NCI-H510A (cell line): ENCODE results near the gene ALPG.
"Not testable (repeated sequence)": the region's sequence is repeated elsewhere in the genome, so short reads cannot be mapped to it uniquely, and the experiment has no call there.

Experiments
- DNase-seq: peaks from one replicate; lab custom pipeline; 2025; lab: John Stamatoyannopoulos, UW

The ALPG gene

GRCh38 chr2:232377319-232377718, 29.3 kb upstream of the ALPG start:
- DNase-seq, result no peak

- no peak for DNase-seq
Observed at GRCh38 chr2:232377841-232378734, 28.6 kb upstream of the ALPG start.

- not testable (repeated sequence) for DNase-seq
Observed at GRCh38 chr2:232378735-232379151, 27.9 kb upstream of the ALPG start, which contains the start of gene ALPP. Gene ALPP, plus strand, starts transcription at chr2:232378751. Its CDS starts 52 bp downstream, at chr2:232378803.

DNA sequence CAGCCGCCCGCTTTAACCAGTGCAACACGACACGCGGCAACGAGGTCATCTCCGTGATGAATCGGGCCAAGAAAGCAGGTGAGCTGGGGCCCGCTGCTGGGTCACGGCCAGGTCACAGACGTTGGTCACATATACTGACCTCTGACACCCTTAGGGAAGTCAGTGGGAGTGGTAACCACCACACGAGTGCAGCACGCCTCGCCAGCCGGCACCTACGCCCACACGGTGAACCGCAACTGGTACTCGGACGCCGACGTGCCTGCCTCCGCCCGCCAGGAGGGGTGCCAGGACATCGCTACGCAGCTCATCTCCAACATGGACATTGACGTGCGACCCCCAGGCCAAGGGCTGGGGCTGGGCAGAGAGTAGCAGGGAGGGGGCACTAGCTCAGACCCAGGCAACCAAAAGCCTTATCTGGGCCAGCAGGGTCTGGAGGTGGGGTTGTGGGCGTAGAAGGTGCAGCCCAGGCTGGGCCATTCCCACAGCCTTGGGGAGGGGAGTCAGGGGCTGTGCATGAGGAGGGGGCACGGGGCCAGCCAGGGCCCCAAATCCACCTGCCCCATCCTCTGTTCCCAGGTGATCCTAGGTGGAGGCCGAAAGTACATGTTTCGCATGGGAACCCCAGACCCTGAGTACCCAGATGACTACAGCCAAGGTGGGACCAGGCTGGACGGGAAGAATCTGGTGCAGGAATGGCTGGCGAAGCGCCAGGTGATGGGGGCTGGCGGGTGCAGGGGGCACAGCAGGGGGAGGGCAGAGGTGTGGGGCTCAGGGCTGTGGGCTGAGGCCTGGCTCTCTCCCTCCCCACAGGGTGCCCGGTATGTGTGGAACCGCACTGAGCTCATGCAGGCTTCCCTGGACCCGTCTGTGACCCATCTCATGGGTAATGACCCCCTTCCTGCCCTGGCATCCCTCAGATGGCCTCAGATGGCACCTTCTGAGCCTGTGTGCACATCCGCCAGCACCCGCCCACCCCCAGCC, 26.7 kb upstream of the ALPG start:
- DNase-seq, result not testable (repeated sequence)

DNA sequence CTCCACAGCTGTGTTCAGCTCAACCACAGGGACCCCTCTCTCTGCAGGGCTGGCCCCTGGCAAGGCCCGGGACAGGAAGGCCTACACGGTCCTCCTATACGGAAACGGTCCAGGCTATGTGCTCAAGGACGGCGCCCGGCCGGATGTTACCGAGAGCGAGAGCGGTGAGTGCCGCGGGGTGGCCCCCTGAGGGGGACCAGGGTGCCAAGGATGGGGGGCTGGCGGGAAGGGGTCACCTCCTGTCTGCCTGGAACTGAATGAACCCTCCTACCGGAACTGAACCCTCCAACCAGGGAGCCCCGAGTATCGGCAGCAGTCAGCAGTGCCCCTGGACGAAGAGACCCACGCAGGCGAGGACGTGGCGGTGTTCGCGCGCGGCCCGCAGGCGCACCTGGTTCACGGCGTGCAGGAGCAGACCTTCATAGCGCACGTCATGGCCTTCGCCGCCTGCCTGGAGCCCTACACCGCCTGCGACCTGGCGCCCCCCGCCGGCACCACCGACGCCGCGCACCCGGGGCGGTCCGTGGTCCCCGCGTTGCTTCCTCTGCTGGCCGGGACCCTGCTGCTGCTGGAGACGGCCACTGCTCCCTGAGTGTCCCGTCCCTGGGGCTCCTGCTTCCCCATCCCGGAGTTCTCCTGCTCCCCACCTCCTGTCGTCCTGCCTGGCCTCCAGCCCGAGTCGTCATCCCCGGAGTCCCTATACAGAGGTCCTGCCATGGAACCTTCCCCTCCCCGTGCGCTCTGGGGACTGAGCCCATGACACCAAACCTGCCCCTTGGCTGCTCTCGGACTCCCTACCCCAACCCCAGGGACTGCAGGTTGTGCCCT, 25.2 kb upstream of the ALPG start:
- not testable (repeated sequence) for DNase-seq

DNA sequence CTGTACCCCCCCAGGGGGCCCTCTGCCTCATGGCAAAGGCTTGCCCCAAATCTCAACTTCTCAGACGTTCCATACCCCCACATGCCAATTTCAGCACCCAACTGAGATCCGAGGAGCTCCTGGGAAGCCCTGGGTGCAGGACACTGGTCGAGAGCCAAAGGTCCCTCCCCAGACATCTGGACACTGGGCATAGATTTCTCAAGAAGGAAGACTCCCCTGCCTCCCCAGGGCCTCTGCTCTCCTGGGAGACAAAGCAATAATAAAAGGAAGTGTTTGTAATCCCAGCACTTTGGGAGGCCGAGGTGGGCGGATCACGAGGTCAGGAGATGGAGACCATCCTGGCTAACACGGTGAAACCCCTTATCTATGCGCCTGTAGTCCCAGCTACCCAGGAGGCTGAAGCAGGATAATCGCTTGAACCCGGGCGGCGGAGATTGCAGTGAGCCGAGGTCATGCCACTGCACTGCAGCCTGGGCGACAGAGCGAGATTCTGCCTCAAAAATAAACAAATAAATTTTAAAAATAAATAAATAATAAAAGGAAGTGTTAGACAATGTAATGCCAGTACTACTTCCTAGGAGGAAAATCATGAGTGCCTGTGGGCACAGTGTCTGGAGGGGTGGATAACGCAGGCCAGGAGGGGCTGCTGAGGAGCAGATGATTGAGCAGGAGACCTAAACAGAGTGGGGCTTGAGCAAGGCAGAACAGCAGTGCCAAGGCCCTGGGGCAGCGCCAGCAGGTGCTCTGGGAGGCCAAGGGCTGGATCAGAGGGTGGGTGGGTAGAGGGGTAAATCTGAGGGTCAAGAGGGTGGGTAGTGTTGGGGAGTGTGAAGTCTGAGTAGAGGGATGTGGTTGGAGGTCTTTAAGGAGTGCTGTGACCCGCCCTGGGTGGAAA, 24.1 kb upstream of the ALPG start:
- DNase-seq, result no peak

DNA sequence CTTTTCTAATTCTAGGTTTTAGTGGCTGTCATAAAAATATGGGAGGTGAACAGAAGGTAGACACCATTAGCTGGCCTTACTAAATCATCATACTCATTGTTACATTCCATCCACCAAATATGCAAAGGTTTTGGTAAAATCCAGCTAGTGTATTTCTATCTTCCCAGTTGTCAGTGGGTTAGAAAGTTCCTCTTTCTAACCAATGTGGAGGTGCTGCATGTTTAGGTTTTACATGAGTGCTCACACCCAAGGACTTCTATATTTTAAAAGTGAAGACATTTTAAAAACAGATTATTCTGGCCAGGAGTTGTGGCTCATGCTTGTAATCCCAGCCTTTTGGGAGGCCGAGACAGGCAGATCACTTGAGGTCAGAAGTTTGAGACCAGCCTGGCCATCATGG, 22.2 kb upstream of the ALPG start:
- DNase-seq, result no peak

DNA sequence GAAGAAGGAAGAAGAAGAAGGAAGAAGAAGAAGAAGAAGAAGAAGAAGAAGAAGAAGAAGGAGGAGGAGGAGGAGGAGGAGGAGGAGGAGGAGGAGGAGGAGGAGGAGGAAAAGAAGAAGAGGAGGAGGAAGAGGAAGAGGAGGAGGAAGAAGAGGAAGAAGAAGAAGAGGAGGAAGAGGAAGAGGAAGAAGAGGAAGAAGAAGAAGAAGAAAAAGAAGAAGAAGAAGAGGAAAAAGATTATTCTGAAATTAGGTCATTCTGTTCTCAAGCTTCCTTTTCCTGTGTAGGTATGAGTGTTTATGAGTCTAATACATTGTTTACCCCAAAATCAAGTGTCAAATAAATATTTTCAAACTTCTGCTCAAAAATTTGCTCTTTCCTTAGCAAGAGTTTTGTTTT, 21.6 kb upstream of the ALPG start:
- not testable (repeated sequence) for DNase-seq

- no peak for DNase-seq
Observed at GRCh38 chr2:232385660-232386489, 20.8 kb upstream of the ALPG start.

- DNase-seq, result no peak
Observed at GRCh38 chr2:232386490-232386739, 20.2 kb upstream of the ALPG start.

DNA sequence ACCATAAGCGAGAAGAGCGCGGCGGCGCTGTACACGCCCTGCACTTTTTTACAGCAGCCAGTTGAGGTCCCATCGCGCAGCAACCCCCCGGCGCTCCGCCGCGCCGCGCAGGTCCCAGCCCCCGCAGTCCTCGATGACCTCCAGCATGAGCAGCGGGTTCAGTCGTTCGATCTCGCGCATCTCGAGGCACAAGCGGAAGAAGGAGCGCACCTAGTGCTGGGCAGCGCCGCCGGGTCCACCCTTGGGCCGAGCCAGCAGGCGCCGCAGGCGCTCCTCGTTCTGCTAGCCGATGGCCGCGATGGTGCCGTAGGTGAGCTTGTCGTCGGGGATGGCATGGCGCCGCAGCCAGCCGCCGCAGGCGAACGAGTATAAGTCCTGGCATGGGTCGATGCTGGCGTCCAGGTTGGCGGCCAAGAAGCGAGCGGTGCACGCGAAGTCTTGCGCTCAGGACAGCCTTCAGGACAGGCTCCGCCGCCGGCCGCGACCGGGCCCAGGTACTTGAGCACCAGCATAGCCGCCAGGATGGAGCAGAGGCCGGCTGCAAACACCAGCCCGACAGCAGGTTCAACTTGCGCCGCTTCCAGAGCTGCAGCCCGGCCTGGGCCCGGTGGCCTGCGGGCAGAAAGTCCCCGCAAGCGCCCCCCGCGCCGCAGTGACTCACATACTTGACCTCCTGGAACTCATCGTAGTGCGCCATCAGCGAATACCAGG, 19.7 kb upstream of the ALPG start:
- no peak for DNase-seq

- no peak for DNase-seq
Observed at GRCh38 chr2:232387451-232388171, 19.0 kb upstream of the ALPG start.

GRCh38 chr2:232388324-232388891, 18.2 kb upstream of the ALPG start:
- DNase-seq, result no peak

DNA sequence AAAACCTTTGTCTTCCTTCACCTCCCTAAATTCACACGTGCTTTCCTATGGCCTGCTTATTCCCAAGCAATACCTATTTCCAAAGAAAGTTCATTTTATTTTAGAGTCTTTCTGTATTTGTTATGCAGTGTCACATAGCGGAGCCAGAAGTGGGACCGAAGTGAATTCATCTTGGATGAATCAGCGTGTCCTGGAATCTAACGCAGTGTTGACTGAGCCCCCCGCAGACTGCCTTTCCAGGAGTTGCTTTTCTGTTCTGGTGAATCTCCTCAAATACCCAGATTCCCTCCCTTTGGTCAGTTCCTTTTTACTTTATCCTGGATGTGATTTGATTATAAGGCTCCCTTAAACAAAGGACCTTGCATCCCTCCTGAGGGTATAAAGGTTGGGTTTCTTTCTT, 17.3 kb upstream of the ALPG start:
- DNase-seq, result no peak

DNA sequence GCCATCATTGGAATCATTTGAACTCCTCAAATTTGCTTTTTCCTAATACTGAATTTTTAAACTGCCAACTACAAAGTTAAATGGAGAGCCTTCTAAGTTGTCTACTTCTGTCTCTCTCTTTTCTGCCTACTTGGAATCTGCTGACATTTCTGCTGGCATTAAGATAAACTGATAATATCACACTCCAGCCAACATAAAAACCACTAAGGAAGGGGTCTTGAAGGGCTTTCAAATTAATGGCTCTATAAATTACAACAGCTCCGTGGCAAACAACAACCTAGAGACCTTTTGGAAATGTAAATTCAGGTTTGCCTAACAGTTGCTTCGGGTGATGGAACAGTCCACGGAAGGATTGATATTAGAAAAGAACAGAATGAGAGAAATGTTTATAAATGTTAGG, 16.0 kb upstream of the ALPG start:
- no peak for DNase-seq

- DNase-seq, result no peak
Observed at GRCh38 chr2:232393556-232393955, 13.1 kb upstream of the ALPG start.

DNA sequence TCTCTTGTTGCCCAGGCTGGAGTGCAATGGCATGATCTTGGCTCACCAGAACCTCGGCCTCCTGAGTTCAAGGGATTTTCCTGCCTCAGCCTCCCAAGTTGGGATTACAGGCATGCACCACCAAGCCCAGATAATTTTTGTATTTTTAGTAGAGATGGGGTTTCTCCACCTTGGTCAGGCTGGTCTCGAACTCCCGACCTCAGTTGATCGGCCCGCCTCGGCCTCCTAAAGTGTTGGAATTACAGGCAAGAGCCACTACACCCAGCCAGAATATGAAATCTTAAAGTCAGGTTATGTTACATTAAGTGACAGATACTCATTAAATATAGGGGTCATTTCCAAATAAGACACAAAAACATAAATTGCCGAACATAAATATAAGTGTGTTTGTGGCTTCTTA, 12.2 kb upstream of the ALPG start:
- not testable (repeated sequence) for DNase-seq

DNA sequence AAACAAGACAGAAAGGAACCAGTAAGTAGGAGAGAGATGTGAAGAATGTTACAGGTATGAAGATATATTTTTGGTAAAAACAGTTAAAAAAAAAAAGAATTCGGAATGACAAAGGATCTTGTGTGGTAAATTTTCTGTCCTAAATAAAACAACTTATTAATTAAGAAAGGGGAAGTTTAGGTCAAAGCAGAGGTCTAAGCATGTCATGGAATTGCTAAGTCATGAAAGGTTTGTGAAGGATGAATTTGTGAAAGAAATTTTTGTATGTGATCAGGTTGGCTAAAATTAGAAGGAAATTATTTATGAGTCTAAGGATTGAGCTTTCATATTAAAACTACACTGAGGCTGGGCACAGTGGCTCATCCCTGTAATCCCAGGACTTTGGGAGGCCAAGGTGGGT, 11.1 kb upstream of the ALPG start:
- DNase-seq, result no peak
